Epithelial cell of alveolus of lung (primary cell): Measurements from ENCODE around the gene FDX2. TPM values are rescaled to one million over a fixed set of nuclear protein-coding genes. Genes with fewer than 3 reads are reported as not detected.

Experiments used
- total RNA-seq: library from RNA; depleted of rRNA; stranded (reverse); fragments of >200 nt; gene quantifications from 2 replicates; pipeline ENCODE4 v1.2.1, GENCODE V29; 2015

Gene FDX2
- total RNA-seq, result 17.3 and 45.3 TPM in 2 replicates

GRCh38 chr19:10315335-10316214, at the start of gene FDX2:
TSS of gene FDX2 (minus strand) at chr19:10316015. CDS start at chr19:10315996, 19 bp downstream.

GRCh38 chr19:10339380-10339960, 23.7 kb upstream of the FDX2 start, which contains the start of gene ICAM3:
TSS of gene ICAM3 (minus strand) at chr19:10339624. CDS start at chr19:10339614, 10 bp downstream.

GRCh38 chr19:10332965-10333757, 17.3 kb upstream of the FDX2 start, which contains the start of gene RAVER1:
TSS of gene RAVER1 (minus strand) at chr19:10333529. CDS start at chr19:10333507, 22 bp downstream.

GRCh38 chr19:10309423-10309822, 6.4 kb downstream of the FDX2 start, which contains the start of gene ZGLP1:
TSS of gene ZGLP1 (minus strand) at chr19:10309815.

GRCh38 chr19:10289836-10290356, 25.9 kb downstream of the FDX2 start, which contains the start of gene ICAM5:
TSS of gene ICAM5 (plus strand) at chr19:10289952. CDS start at chr19:10290044, 92 bp downstream.

GRCh38 chr19:10286803-10287737, 28.7 kb downstream of the FDX2 start, which contains the start of gene ICAM4:
TSS of gene ICAM4 (plus strand) at chr19:10286955. CDS start at chr19:10287013, 58 bp downstream.

GRCh38 chr19:10270616-10271394, 45.0 kb downstream of the FDX2 start, which contains the start of gene ICAM1:
TSS of gene ICAM1 (plus strand) at chr19:10271120. CDS start at chr19:10271160, 40 bp downstream.

Other genes starting within 250 kb of the FDX2 start
- gene SHFL, start 229.7 kb downstream of the FDX2 start, total RNA-seq, result 19.1 and 28.4 TPM in 2 replicates
- gene ANGPTL6, start 213.3 kb downstream of the FDX2 start, total RNA-seq, result 0.13 and 0.80 TPM in 2 replicates
- gene PPAN, start 209.7 kb downstream of the FDX2 start, total RNA-seq, result 37.5 and 38.7 TPM in 2 replicates
- 1.8 and 6.6 TPM in 2 replicates for gene P2RY11, start 204.3 kb downstream of the FDX2 start, total RNA-seq
- gene EIF3G, start 196.1 kb downstream of the FDX2 start, total RNA-seq, result 269 and 279 TPM in 2 replicates
- gene DNMT1, start 121.1 kb downstream of the FDX2 start, total RNA-seq, result 99.0 and 101 TPM in 2 replicates
- 21.7 and 69.8 TPM in 2 replicates for gene S1PR2, start 84.7 kb downstream of the FDX2 start, total RNA-seq
- 93.2 and 98.0 TPM in 2 replicates for gene MRPL4, start 63.8 kb downstream of the FDX2 start, total RNA-seq
- gene ICAM1, start 44.9 kb downstream of the FDX2 start, total RNA-seq, result 36.0 and 177 TPM in 2 replicates
- gene ICAM4, start 29.1 kb downstream of the FDX2 start, total RNA-seq, result 3.4 and 9.3 TPM in 2 replicates
- gene ICAM5, start 26.1 kb downstream of the FDX2 start, total RNA-seq, result 16.4 and 26.7 TPM in 2 replicates
- 0.32 and 0.52 TPM in 2 replicates for gene ZGLP1, start 6.2 kb downstream of the FDX2 start, total RNA-seq
- 38.0 and 49.8 TPM in 2 replicates for gene RAVER1, start 17.5 kb upstream of the FDX2 start, total RNA-seq
- 4.2 and 6.7 TPM in 2 replicates for gene ICAM3, start 23.6 kb upstream of the FDX2 start, total RNA-seq
- 75.8 and 80.0 TPM in 2 replicates for gene TYK2, start 64.6 kb upstream of the FDX2 start, total RNA-seq
- gene CDC37, start 87.5 kb upstream of the FDX2 start, total RNA-seq, result 122 and 193 TPM in 2 replicates
- gene PDE4A, start 104.5 kb upstream of the FDX2 start, total RNA-seq, result 5.7 and 11.7 TPM in 2 replicates
- gene KEAP1, start 187.3 kb upstream of the FDX2 start, total RNA-seq, result 69.4 and 99.2 TPM in 2 replicates
- gene S1PR5, start 201.4 kb upstream of the FDX2 start, total RNA-seq, result 0.16 and 3.4 TPM in 2 replicates
- 24.6 and 33.5 TPM in 2 replicates for gene ATG4D, start 227.9 kb upstream of the FDX2 start, total RNA-seq
- 12.0 and 16.5 TPM in 2 replicates for gene KRI1, start 250.0 kb upstream of the FDX2 start, total RNA-seq